ENCODE results near the gene XG.

Gene XG

GRCh38 chrX:2859197-2859797 lies 107.5 kb downstream of the XG start:
- no peak for DNase-seq (ENCODE audit: extremely low spot score)
- POLR2A ChIA-PET, result no interaction called here
- CTCF ChIA-PET, result no interaction called here
- no peak for TF ChIP-seq CTCF (IDR thresholded peaks at IDR 0.05; ENCODE audit: control extremely low read depth, extremely low read depth, low read depth, missing control alignments)

- DNase-seq (ENCODE audit: extremely low spot score), result no peak
- ChIA-PET POLR2A (no interaction called here), CTCF (no interaction called here)
- no peak for TF ChIP-seq CTCF (IDR thresholded peaks at IDR 0.05; ENCODE audit: control extremely low read depth, extremely low read depth, low read depth, missing control alignments)
These were observed 110.6 kb downstream of the XG start for GRCh38 chrX:2862404-2862803.

GRCh38 chrX:2863646-2864045 lies 111.8 kb downstream of the XG start:
- CTCF ChIA-PET, result no interaction called here
- DNase-seq (ENCODE audit: extremely low spot score), result no peak
- POLR2A ChIA-PET, result no interaction called here
- TF ChIP-seq CTCF (IDR thresholded peaks at IDR 0.05; ENCODE audit: control extremely low read depth, extremely low read depth, low read depth, missing control alignments), result no peak

All from GM10248 (cell line).